Endothelial cell of umbilical vein (primary cell): Measurements from ENCODE around the gene TMEM208. TPM values are rescaled to one million over a fixed set of nuclear protein-coding genes. Genes with fewer than 3 reads are reported as not detected.

Experiments
- BruUV-seq: library from RNA; stranded (reverse); fragments of 400-500 nt; replicated peaks from 2 replicates; lab custom pipeline; 2021; lab: Mats Ljungman, UMichigan
- CTCF ChIA-PET: fragments of 300-600, 350-600 bp; sonication (Branson Sonifier 250); formaldehyde crosslinking; loops from one replicate; lab custom pipeline; 2021; ENCODE audit warnings: antibody characterized with exemption, inconsistent platforms; lab: Charles Lee
- POLR2A ChIA-PET: fragments of 300-600, 350-600 bp; sonication (Branson Sonifier 250); formaldehyde crosslinking; loops from one replicate; lab custom pipeline; 2021; ENCODE audit warnings: antibody characterized with exemption, inconsistent platforms; lab: Charles Lee
- DNase-seq: peaks from one replicate; pipeline ENCODE4 v3.0.0-alpha.2; 2011; ENCODE audit warnings: low read depth, low spot score
- FAIRE-seq: peaks from 2 replicates; lab custom pipeline; 2011; peaks lifted over from hg19 to GRCh38; lab: Jason Lieb, UNC
- H2AFZ ChIP-seq: 2 replicates; pipeline ENCODE4 v1.6.0; 2012; ENCODE audit warnings: low read depth, low read length, control low read depth, inconsistent platforms
- H3K27ac ChIP-seq: 2 replicates; pipeline ENCODE4 v1.5.1; 2011; ENCODE audit warnings: low read depth, mild to moderate bottlenecking, control low read depth, low read length, moderate library complexity; ENCODE audit not compliant: insufficient read depth
- H3K27me3 ChIP-seq, 2 experiments: 2 replicates each; pipeline versions ENCODE4 v1.6.0 to v1.6.1; 2011; ENCODE audit warnings: low read length in 2 of 2, mixed read lengths in 1 of 2; ENCODE audit not compliant: control insufficient read depth in 2 of 2, insufficient read depth in 2 of 2
- H3K36me3 ChIP-seq, 2 experiments: 2 replicates in 1 of 2; 3 replicates in 1 of 2; pipeline ENCODE4 v1.5.1; 2011; ENCODE audit warnings: low read length in 2 of 2, mild to moderate bottlenecking in 1 of 2, moderate library complexity in 1 of 2; ENCODE audit not compliant: control insufficient read depth in 2 of 2, insufficient read depth in 2 of 2; ENCODE audit errors: extremely low read depth in 1 of 2
- H3K4me1 ChIP-seq: 3 replicates; pipeline ENCODE4 v1.5.1; 2011; ENCODE audit warnings: mild to moderate bottlenecking, low read length; ENCODE audit not compliant: control insufficient read depth, insufficient read depth; ENCODE audit errors: extremely low read depth
- H3K4me2 ChIP-seq: 2 replicates; pipeline ENCODE4 v1.6.1; 2011; ENCODE audit warnings: low read length, control low read depth, mixed read lengths; ENCODE audit not compliant: insufficient read depth
- H3K4me3 ChIP-seq, 3 experiments: fragments of 200-600 bp in 1 of 3; sonication (generic), shearing (Covaris generic) in 1 of 3; replicated peaks in 1 of 3; 2 replicates each; pipeline ENCODE4 v1.5.1; 2011 to 2016; ENCODE audit warnings: control low read depth in 3 of 3, low read length in 3 of 3, mild to moderate bottlenecking in 2 of 3, inconsistent platforms in 1 of 3, low read depth in 1 of 3, moderate library complexity in 1 of 3; ENCODE audit not compliant: insufficient read depth in 1 of 3
- H3K79me2 ChIP-seq: 2 replicates; pipeline ENCODE4 v1.6.0; 2012; ENCODE audit warnings: low read length, inconsistent platforms; ENCODE audit not compliant: control insufficient read depth, insufficient read depth
- H3K9ac ChIP-seq: replicated peaks from 2 replicates; pipeline ENCODE3; 2011; ENCODE audit warnings: low read length, control low read depth; ENCODE audit not compliant: insufficient read depth; ENCODE audit errors: extremely low read depth
- H3K9me1 ChIP-seq: replicated peaks from 3 replicates; pipeline ENCODE4 v1.6.0; 2011; ENCODE audit warnings: mild to moderate bottlenecking, low read length; ENCODE audit not compliant: control insufficient read depth, insufficient read depth; ENCODE audit errors: extremely low read depth
- H3K9me3 ChIP-seq: replicated peaks from 2 replicates; pipeline ENCODE4 v1.5.1; 2012; ENCODE audit warnings: low read length, inconsistent platforms; ENCODE audit not compliant: control insufficient read depth, insufficient read depth
- H4K20me1 ChIP-seq: replicated peaks from 2 replicates; pipeline ENCODE3; 2011; ENCODE audit warnings: mild to moderate bottlenecking, low read length; ENCODE audit not compliant: control insufficient read depth, insufficient read depth; ENCODE audit errors: extremely low read depth
- CTCF ChIP-seq, 2 donors: IDR thresholded peaks; 1 replicate in 1 of 2; 2 replicates in 1 of 2; pipeline ENCODE4 v1.5.1; 2011; ENCODE audit warnings: low read length in 2 of 2, mild to moderate bottlenecking in 2 of 2, moderate library complexity in 2 of 2, control low read depth in 1 of 2, inconsistent platforms in 1 of 2, low read depth in 1 of 2; ENCODE audit not compliant: insufficient read depth in 1 of 2; ENCODE audit errors: extremely low read depth in 1 of 2
- EZH2 ChIP-seq: IDR thresholded peaks from 2 replicates; pipeline ENCODE4 v1.6.1; 2012; ENCODE audit warnings: borderline replicate concordance, low read depth, mild to moderate bottlenecking, moderate library complexity, low read length, inconsistent platforms; ENCODE audit not compliant: severe bottlenecking
- FOS ChIP-seq: IDR thresholded peaks from 2 replicates; pipeline ENCODE4 v1.6.1; 2011; ENCODE audit warnings: mild to moderate bottlenecking, low read length, moderate library complexity, borderline replicate concordance; ENCODE audit not compliant: insufficient read depth
- GATA2 ChIP-seq: IDR thresholded peaks from 2 replicates; pipeline ENCODE4 v1.7.0; 2011; ENCODE audit warnings: low read depth, mild to moderate bottlenecking, moderate library complexity, mixed read lengths, low read length; ENCODE audit not compliant: insufficient read length, insufficient read depth
- JUN ChIP-seq: IDR thresholded peaks from 2 replicates; pipeline ENCODE4 v1.6.1; 2011; ENCODE audit warnings: borderline replicate concordance, low read depth; ENCODE audit not compliant: insufficient read length, insufficient read depth
- MAX ChIP-seq: IDR thresholded peaks from 2 replicates; pipeline ENCODE4 v1.6.1; 2011; ENCODE audit not compliant: insufficient read depth, insufficient read length
- MYC ChIP-seq: IDR thresholded peaks from one replicate; pipeline ENCODE4 v1.6.1; 2011; ENCODE audit warnings: mild to moderate bottlenecking, low read depth, low read length
- POLR2A ChIP-seq: IDR thresholded peaks from 2 replicates; pipeline ENCODE4 v1.6.1; 2012; ENCODE audit warnings: low read depth, mild to moderate bottlenecking, control low read depth, low read length
- POLR2AphosphoS5 ChIP-seq: IDR thresholded peaks from 2 replicates; pipeline ENCODE4 v1.6.1; 2012; ENCODE audit warnings: low read depth, mild to moderate bottlenecking, control low read depth, low read length, moderate library complexity; ENCODE audit not compliant: insufficient read depth
- dilution Hi-C: fragments of 300-500 bp; cut with MboI; formaldehyde crosslinking; loops from one replicate; pipeline ENCODE4 v1.15.0; 2019; ENCODE audit warnings: low sequenced_read_pairs; ENCODE audit not compliant: extremely low pct_ligation_motif_present
- intact Hi-C: fragments of 100-400 bp; cut with micrococcal nuclease; formaldehyde crosslinking; loops from one replicate; pipeline ENCODE4 v1.10.0; 2022
- polyA plus RNA-seq, 4 experiments: library from polyadenylated mRNA; depleted of rRNA in 3 of 4; stranded (reverse) in 3 of 4; unstranded in 1 of 4; fragments of >200 nt; gene quantifications; 2 replicates each; pipeline versions ENCODE4 v1.2.1 to v1.2.3, GENCODE V29; 2011 to 2012; ENCODE audit warnings: missing spikeins in 1 of 4
- total RNA-seq: library from RNA; stranded (reverse); gene quantifications from 2 replicates; pipeline ENCODE4 v1.2.3, GENCODE V29; 2021

The TMEM208 gene
- total and polyA plus RNA-seq, 2 donors (not counting 3 experiments of a cell fraction or from before 2014, with no cell fraction given) = 35.3 to 94.0 TPM

GRCh38 chr16:67249178-67250044 lies 22.5 kb downstream of the TMEM208 start:
- peaks cover 29% of the 10 kb centered on the region for H3K4me1 ChIP-seq
- H3K79me2 ChIP-seq = peaks cover 12% of the 10 kb centered on the region
- peak overlapping the region; percentile 73 for H3K4me2 ChIP-seq
- no peak overlapping the region for H3K27ac ChIP-seq
- intact Hi-C loops (no loop called here), dilution Hi-C loops (no loop called here)
- no peaks in the 10 kb centered on the region for H3K9me3 ChIP-seq
- POLR2A ChIA-PET = no interaction called here
- H3K9ac ChIP-seq = peak overlapping the region; percentile 58
- H3K9me1 ChIP-seq = no peaks in the 10 kb centered on the region
- peak; percentile 64 for FAIRE-seq
- no peaks in the 10 kb centered on the region for H3K36me3 ChIP-seq
- no TSS peak for BruUV-seq
- peak overlapping the region in 2 of 3 experiments; percentile 46 to 60 for H3K4me3 ChIP-seq
- H4K20me1 ChIP-seq = no peaks in the 10 kb centered on the region
- DNase-seq = no peak
- CTCF ChIA-PET = interaction anchor here (1.4 to 3.2 kb wide), 6 partner anchors 9 to 90 kb away, joined by 3 to 18 read pairs (median 9); no protein-coding TSS in a partner anchor
- H2AFZ ChIP-seq = peak overlapping the region; percentile 84
- TF ChIP-seq MYC (no peak), POLR2AphosphoS5 (no peak), FOS (no peak), POLR2A (no peak), JUN (no peak), EZH2 (no peak), MAX (no peak), CTCF (IDR thresholded peaks at IDR 0.05; ENCODE audit: extremely low read depth in 1 of 2, insufficient read depth in 1 of 2, low read depth in 1 of 2, low read length in 2 of 2) (no peak), GATA2 (no peak)
- peaks cover 0 to 3% of the 10 kb centered on the region in 2 experiments for H3K27me3 ChIP-seq
